Measurements from ENCODE around the gene SPDYE1.
"Not testable (repeated sequence)": the region's sequence is repeated elsewhere in the genome, so short reads cannot be mapped to it uniquely, and the experiment has no call there.

DNA sequence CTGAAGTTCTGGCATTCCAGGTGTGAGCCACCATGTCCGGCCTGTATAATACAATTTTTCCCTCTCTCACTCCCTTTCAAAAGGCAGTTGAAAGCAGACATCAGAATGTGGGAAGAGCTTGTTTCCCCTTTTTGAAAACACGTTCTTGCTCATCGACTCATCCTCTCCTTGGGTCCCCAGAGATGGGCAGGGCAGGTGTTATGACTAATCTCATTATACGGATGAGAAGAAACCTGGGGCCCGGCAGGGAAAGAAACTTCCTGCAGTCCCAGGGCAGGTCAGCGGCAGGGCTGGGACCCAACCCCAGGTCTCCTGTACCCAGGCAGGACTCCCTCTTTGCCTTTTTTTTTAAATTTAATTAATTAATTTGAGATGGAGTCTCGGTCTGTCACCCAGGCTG lies 4.8 kb upstream of the SPDYE1 start:
- not testable (repeated sequence) for TF ChIP-seq YY1 (IDR thresholded peaks at IDR 0.05; ENCODE audit: insufficient read depth, insufficient read length); SUZ12 (IDR thresholded peaks at IDR 0.05; ENCODE audit: extremely low read depth, insufficient read depth, insufficient read length)

All from NT2/D1 (cell line).